GM12878 (cell line): Measurements from ENCODE around the gene DAB2.

ENCODE experiments used
- NFXL1 ChIP-seq: fragments of 450-650 bp; IDR thresholded peaks from 2 replicates; pipeline ENCODE4 v1.6.1; 2017; ENCODE audit warnings: antibody characterized with exemption, mild to moderate bottlenecking, borderline replicate concordance
- YY1 ChIP-seq: IDR thresholded peaks from 2 replicates; pipeline ENCODE4 v1.6.1; 2011; ENCODE audit warnings: low read depth, mild to moderate bottlenecking, low read length
- ZNF24 ChIP-seq: fragments of 450-650 bp; IDR thresholded peaks from 2 replicates; pipeline ENCODE4 v1.6.1; 2017; ENCODE audit warnings: antibody characterized with exemption, mild to moderate bottlenecking

- TF ChIP-seq NFXL1 (no peak), YY1 (no peak), ZNF24 (no peak)
Observed at GRCh38 chr5:39352951-39353350, 71.8 kb downstream of the DAB2 start.
